GM12892 (cell line): ENCODE measurements around the gene RGS7BP.

Experiments
- POLR2A ChIP-seq: IDR thresholded peaks from 2 replicates; pipeline ENCODE4 v1.6.1; 2011; ENCODE audit warnings: low read depth, low read length, control low read depth
- TAF1 ChIP-seq: IDR thresholded peaks from 2 replicates; pipeline ENCODE4 v1.6.1; 2011; ENCODE audit warnings: low read depth, mild to moderate bottlenecking, control low read depth, low read length, borderline replicate concordance

GRCh38 chr5:64557911-64558310 lies 52.1 kb downstream of the RGS7BP start:
- TF ChIP-seq POLR2A = no peak
- no peak for TF ChIP-seq TAF1
